SH-SY5Y (cell line): ENCODE measurements around the gene ASCL5.

Experiments used
- GATA2 ChIP-seq: IDR thresholded peaks from 2 replicates; pipeline ENCODE4 v1.6.1; 2011; ENCODE audit warnings: mild to moderate bottlenecking, low read depth, low read length
- GATA3 ChIP-seq: IDR thresholded peaks from 2 replicates; pipeline ENCODE4 v1.6.1; 2011; ENCODE audit warnings: low read depth, mild to moderate bottlenecking, low read length, moderate library complexity

ASCL5 gene

DNA sequence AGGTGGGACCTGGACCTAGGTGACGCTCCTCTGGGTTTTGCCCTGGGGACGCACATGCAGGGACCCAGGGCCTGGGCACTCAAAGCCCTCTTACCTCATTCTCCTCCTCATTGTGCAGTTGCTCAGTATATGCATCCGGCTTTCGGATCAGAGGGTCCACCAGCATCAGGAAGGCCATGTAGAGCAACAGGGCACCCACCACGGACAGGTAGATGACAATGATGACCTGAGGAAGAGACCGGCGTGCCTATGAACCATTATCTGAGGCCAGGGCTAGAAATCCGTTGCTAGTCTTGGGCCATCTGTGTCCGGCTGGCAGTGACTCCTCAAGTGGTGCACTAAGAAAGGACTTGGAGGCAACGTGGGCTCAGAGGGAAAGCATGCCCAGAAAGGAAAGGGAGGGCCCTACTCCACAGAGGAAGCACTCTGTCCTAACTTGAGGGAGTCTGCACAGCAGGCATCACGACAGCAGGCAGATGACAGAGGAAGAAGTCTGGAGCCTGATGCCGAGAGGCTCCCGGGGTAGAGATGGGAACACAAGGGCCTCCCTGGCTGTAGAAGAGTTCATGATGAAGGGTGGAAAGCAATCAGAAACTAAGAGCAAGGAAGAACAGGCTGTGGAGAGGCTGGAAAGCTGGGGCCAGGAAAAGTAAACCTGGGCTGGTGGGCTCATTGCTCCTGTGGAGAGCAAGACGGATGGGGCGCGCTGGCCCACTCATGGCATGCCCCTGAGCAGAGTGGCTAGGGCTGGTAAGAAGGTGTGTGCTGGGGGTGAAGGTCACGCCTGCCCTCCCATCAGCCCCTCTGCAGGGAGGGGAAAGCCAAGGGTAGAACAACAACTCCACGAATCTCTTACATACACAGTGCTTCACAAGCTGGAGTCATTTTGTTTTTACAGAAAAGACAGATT is 17.0 kb upstream of the ASCL5 start:
- no peak for TF ChIP-seq GATA2
- no peak for TF ChIP-seq GATA3

DNA sequence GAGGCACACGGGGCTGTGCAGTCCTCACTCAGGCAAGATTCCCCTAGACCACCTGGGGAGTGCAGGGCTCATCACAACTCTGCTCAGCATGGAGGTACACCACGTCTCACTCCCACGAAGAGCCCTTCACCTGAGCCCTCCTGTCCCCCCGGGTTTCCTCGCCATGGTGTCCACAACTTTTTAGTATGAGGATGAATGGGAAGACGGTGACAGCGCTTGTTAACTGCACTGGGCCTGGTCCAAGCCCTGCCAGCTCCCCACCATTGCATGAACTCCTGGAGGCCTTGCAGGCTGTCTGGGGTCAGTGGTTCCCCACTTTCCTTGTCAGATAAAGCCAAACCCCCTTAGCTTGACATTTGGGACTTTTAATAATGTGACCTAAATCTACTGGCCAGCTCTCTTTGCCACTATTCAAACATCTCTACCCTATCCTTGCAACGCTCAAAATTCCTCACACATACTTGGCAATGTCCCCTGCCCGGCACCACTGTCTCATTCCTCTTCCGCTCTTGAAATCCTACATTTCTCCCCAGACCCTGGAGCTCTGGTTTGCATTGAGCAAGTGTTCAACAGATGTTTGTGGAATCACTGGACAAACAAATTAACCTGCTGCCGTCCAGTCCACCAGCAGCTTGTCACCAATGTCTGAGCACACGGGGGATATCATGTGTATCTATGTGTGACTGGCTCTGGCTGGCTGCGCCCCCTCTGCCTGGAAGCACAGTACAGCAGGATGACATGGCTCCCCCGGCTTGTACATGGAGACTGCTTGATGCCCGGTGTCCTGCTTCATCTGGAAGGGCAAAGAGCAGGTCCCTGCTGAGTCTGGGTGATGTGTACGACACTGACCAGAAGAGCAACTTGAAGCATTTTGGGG is 16.1 kb upstream of the ASCL5 start:
- TF ChIP-seq GATA2 (no peak), GATA3 (no peak)

DNA sequence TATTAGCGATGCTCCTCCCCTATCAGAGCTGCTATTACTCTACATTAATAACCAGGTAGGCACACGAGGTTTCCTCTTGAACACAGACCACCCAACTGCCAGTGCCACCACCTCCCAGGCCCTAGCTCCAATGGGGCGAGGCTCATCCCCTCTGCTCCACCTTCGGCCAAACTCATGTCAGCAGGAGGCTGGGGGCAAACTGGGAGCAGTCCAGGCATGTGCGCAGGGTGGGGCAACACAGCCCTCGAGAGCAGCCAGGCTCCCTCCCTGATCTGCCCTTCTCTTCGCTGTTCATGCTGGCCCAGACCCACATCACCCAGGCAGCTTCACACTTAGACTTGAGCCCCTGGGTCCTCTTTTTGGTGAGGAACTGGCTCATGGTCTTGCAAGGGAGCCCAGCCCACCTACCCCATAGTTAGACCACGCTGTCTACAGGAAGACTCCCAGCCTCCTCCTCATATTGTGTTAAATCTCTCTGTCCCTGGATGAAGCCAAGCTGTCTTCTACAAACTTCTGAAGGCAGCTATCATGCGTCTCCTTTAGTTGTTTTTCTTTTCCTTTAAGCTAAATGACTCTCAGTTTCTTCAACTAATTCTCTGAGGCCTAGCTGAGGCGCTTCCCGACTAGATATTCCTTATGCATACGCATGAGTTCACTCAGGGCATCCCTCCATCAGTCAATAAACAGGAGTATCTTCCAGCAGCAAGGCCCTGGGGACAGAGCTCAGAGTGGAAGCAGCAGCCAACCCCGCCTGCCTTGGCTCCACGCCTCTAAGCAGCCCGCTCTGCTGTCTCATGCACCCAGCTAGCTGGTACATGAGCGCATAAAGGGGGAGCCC is 15.2 kb upstream of the ASCL5 start:
- TF ChIP-seq GATA2 (no peak), GATA3 (no peak)

DNA sequence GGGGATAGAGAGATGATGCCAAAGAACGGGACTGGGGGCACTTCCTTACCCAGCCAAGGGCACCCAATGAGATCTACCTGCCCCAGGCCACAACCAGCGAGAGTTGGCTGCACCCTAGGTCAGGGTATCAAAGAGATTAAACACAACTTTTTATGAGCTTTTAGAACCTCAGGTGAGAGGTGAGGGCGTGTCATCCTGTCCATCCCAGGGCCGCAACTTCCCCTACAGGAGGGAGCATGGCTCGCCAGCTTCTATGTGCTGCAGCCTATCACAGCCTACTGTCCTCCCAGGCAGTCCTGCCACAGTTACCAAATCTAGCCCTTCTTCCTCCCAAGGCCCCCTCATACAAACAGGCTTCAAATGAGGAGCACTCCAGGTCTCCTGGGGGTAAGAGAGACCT is 14.4 kb upstream of the ASCL5 start:
- TF ChIP-seq GATA3 (no peak), GATA2 (no peak)

DNA sequence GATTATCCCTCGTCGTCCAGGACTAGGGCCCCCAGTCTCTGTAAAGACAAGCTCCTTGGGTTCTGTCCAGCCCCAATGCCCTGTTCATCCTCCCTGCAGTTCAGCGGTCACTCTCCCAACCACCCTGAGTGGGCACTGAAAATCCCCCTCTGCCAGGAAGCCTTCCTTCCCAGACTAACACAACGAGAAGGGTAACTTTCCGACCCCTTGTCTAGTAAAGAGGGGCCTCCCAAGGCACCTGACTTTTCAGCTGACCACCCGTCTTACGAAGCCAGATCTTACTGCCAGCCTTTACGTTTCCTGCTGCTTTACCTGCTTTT is 13.9 kb upstream of the ASCL5 start:
- no peak for TF ChIP-seq GATA2
- no peak for TF ChIP-seq GATA3

DNA sequence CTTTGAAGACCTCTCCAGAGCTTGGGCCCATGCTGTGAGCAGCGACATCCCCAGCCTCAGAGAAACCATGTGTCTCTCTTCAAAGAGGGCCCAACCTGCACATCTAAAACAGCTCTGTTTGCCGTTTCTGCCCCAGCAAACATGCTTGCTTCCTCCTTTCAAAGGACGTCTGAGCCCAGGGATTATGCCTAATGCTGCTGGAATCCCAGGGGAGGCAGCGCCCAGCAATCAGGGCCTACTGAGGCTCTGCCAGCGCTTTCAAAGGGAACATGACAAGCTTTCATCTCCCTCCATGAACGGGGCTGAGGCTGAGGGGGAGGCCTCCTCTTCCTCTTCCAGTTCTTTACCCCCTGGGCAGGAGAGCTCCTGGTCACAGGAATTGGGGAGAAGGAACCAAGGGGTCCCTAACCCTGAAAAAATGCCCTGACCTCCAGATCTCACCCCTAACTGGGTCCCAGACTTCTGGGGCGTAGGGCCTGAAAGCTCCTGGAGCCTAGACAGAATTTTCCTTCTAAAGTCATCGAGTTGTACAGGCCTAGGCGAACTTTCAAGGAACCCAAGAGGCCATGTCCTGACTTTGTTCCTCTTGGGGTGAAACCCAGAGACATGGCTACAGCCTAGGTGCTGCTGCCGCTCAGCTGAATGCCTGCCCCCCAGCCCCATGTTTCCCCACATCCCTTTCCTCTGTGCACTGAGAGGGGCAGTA is 13.4 kb upstream of the ASCL5 start:
- TF ChIP-seq GATA2 (no peak), GATA3 (no peak)

DNA sequence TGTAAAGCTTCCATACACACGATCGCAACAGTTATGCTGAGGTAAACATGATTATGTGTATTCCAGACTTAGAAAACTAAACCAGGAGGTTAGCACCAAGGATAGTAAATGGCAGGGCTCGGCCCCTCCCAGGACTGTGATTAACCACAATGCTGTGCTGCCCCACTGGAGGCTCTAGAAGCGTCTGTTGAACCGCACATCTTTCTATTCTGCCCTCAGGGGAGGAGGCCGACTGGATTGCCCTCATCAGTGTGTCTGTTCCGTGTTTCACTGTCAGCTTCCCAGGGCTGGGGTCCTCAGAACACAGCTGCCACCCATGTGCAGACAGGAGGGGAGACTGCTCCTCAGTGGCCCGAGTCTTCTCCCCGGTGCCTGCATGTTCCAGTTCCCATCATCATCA is 12.8 kb upstream of the ASCL5 start:
- TF ChIP-seq GATA3 (no peak), GATA2 (no peak)

DNA sequence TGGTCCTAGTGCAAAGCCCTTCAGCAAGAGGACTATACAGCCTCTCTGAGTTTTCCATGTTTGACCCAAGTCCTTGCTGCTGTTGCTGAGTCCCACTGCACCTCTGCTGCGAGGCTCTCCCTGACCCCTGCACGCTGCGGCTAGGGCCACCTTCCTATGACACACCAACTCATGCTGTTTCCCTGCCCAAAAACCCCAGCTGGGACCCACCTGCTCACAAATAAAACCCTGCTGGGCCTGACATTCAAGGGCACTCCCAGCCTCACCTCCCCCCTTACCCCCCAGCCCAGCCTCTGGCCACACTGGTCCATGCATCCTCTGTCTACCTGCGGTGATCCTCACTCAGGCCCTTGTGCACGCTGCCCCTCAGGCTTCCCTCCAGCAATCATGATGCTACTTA is 12.3 kb upstream of the ASCL5 start:
- TF ChIP-seq GATA2, result no peak
- TF ChIP-seq GATA3, result no peak

DNA sequence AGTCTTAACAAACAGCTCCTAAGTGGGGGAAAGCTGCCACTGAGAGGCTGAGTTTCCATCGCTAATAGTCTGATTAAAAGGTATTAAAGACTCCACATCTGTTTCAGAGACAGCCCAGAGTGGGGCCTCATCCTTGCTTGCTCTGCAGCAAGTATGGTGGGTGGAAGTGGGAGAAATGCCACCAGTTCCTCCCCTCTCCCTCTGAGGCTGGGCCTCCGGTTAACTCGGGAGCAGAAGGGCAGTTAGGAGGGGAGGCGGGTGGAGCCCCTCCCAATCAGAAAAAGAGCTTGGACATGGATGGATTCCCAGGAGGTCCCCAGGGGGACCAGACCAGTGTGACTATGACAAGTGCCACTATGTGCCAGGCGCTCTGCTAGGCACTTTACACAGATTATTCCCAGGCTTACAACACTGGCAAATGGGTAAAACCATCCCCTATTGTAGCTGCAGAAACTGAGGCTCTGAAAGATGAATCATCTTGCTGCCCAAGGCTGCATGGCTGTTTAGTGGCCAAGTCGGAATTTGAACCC is 11.4 kb upstream of the ASCL5 start:
- no peak for TF ChIP-seq GATA3
- TF ChIP-seq GATA2, result no peak

DNA sequence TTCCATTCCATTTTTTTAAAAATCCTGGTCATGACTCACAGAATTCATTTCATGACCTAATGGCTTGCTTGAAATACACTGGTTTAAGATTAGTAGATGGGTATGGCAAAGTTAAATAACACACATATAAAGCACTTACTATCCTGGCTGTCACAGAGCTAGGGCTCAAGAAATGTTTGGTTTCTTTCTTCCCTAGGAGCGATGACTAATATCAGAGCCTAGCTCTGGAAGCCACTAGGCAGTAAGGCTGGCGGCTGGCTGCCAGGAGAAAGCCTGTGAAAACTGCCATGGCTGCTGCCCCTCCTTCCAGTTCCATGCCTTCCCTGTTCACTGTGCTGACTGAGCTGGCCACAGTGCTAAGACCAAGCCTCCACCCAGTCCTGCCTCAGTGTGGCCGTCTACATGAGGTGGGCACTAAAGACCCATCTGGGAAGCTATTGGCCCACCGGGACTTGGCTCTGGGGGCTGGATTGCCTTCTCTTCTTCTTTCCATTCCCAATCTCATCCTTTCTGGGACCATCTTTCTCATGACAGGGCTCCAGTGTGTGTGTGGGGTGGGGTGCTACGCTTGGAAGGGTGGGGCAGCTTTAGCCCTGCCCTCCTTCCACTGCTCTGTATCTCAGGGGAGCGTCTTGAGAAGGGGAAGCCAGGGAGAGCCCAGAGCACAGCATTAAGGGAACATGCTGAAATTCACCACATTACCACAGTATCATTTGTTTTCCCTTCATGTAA is 10.8 kb upstream of the ASCL5 start:
- TF ChIP-seq GATA3 (no peak), GATA2 (no peak)

DNA sequence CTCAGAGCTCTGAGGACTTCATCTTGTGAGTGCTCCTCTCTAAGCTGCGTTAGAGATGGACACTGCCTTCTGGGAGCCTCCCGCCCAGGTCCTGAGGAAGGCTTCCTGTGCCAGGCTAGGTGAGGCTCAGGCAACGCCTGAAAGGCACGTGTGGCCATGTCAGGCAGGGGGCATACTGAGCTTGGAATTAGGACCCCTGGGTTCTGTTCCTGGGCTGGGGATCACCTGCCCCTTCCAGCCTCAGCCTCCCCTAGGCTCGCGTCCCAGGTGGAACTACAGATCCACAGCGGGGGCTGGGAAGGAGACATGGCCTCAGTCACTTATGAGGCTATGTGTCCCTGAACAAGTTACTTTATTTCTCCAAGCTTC is 10.0 kb upstream of the ASCL5 start:
- TF ChIP-seq GATA3 (no peak), GATA2 (no peak)

DNA sequence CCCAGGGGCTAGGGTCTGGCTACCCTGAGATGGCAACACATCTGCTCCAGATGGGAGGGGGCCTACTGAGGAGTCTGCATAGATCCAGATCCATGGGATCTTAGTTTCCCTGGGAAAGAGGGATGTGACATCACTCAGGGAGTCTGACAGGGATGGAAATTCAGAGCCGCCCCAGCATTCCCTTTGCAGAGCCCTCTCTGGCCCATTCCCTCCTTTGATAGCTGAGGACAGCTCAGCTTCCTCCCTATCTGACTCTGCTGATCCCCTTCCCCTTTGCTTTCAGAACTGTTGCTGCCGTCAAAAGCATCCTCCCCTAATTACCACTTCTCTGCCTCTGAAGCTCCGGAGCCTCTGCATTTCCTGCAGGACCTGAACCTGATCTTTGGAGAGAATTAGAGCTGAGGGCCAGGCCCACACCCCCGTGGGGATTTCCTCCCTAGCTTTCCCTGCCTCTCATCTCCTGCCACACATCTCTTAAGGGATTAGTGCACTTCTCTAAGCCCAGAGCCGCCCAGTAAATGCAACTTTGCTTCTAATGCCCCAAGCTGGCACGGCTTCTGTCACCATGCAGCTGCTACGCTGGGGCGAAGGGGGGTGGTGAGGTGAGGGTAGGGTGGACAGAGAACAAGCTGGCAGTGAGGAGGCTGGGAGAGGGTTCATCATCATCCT is 9.5 kb upstream of the ASCL5 start:
- no peak for TF ChIP-seq GATA2
- TF ChIP-seq GATA3, result no peak
